Measurements from ENCODE around the gene TMEM231.

The TMEM231 gene

DNA sequence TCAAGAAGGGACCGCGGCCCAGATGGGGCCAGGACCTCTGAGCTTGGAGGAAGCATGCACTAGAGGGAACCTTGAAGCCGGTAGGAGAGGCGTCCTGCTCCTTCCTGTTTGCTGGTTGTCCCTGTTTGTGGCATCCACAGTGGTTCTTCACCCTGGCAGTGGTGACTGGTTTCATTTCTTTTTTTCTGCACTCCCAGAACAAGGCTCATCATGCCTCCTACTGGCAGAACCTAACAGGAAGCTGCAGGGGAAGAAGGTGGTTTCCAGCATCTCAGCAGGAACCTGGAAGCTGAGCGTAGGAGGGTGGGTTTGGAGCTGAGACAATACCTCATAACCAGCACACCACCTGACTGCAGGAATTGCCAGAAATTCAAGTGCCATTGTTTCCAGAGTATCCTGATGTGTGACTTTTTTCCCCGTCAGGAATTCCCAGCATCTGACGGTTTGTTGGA is 5.8 kb downstream of the TMEM231 start:
- TF ChIP-seq TAF1 (IDR thresholded peaks at IDR 0.05; ENCODE audit: borderline replicate concordance, insufficient read depth, low read length) (no peak), FOXP2 (optimal IDR thresholded peaks at IDR 0.05; ENCODE audit: borderline replicate concordance, extremely low read depth, extremely low read length, insufficient read depth) (no peak), SIN3A (IDR thresholded peaks at IDR 0.05; ENCODE audit: borderline replicate concordance, insufficient read depth, low read length) (no peak), REST (IDR thresholded peaks at IDR 0.05; ENCODE audit: insufficient read depth in 1 of 2, low read depth in 2 of 2, low read length in 2 of 2) (no peak), POLR2AphosphoS5 (IDR thresholded peaks at IDR 0.05; ENCODE audit: low read depth, low read length) (no peak)

DNA sequence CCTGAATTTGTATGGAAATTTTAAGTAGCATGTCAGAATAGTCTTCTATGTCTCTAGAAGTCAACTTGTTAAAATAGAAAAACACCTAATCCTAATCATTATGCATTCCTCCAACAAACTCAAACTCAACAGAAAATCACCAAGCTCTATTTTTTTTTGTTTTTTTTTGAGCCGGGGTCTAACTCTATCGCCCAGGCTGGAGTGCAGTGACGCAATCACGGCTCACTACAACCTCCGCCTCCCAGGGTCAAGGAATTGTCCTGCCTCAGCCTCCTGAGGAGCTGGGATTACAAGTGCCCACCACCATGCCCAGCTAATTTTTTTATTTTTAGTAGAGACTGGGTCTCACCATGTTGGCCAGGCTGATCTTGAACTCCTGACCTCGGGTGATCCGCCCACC is 9.8 kb downstream of the TMEM231 start:
- no peak for TF ChIP-seq TAF1 (IDR thresholded peaks at IDR 0.05; ENCODE audit: borderline replicate concordance, insufficient read depth, low read length)
- no peak for TF ChIP-seq SIN3A (IDR thresholded peaks at IDR 0.05; ENCODE audit: borderline replicate concordance, insufficient read depth, low read length)
- no peak for TF ChIP-seq POLR2AphosphoS5 (IDR thresholded peaks at IDR 0.05; ENCODE audit: low read depth, low read length)
- no peak for TF ChIP-seq REST (IDR thresholded peaks at IDR 0.05; ENCODE audit: insufficient read depth in 1 of 2, low read depth in 2 of 2, low read length in 2 of 2)
- TF ChIP-seq FOXP2 (optimal IDR thresholded peaks at IDR 0.05; ENCODE audit: borderline replicate concordance, extremely low read depth, extremely low read length, insufficient read depth): no peak

- TF ChIP-seq TAF1 (IDR thresholded peaks at IDR 0.05; ENCODE audit: borderline replicate concordance, insufficient read depth, low read length) (no peak), POLR2AphosphoS5 (IDR thresholded peaks at IDR 0.05; ENCODE audit: low read depth, low read length) (no peak), REST (IDR thresholded peaks at IDR 0.05; ENCODE audit: insufficient read depth in 1 of 2, low read depth in 2 of 2, low read length in 2 of 2) (no peak), SIN3A (IDR thresholded peaks at IDR 0.05; ENCODE audit: borderline replicate concordance, insufficient read depth, low read length) (no peak), FOXP2 (optimal IDR thresholded peaks at IDR 0.05; ENCODE audit: borderline replicate concordance, extremely low read depth, extremely low read length, insufficient read depth) (no peak)
Measured at GRCh38 chr16:75541236-75541635, 14.8 kb downstream of the TMEM231 start.

GRCh38 chr16:75537776-75538175 is 18.3 kb downstream of the TMEM231 start:
- no peak for TF ChIP-seq REST (IDR thresholded peaks at IDR 0.05; ENCODE audit: insufficient read depth in 1 of 2, low read depth in 2 of 2, low read length in 2 of 2)
- no peak for TF ChIP-seq TAF1 (IDR thresholded peaks at IDR 0.05; ENCODE audit: borderline replicate concordance, insufficient read depth, low read length)
- TF ChIP-seq POLR2AphosphoS5 (IDR thresholded peaks at IDR 0.05; ENCODE audit: low read depth, low read length): no peak
- TF ChIP-seq SIN3A (IDR thresholded peaks at IDR 0.05; ENCODE audit: borderline replicate concordance, insufficient read depth, low read length): no peak
- TF ChIP-seq FOXP2 (optimal IDR thresholded peaks at IDR 0.05; ENCODE audit: borderline replicate concordance, extremely low read depth, extremely low read length, insufficient read depth): no peak

GRCh38 chr16:75535901-75536300 is 20.2 kb downstream of the TMEM231 start, which contains the start of gene CHST5:
Gene CHST5, minus strand, starts transcription at chr16:75536108. Its CDS starts 5,724 bp downstream, at chr16:75530384.
- no peak for TF ChIP-seq TAF1 (IDR thresholded peaks at IDR 0.05; ENCODE audit: borderline replicate concordance, insufficient read depth, low read length)
- TF ChIP-seq SIN3A (IDR thresholded peaks at IDR 0.05; ENCODE audit: borderline replicate concordance, insufficient read depth, low read length): no peak
- TF ChIP-seq FOXP2 (optimal IDR thresholded peaks at IDR 0.05; ENCODE audit: borderline replicate concordance, extremely low read depth, extremely low read length, insufficient read depth): no peak
